A549 (cell line): ENCODE results near the gene IL5. TPM values are rescaled to one million over a fixed set of nuclear protein-coding genes. Genes with fewer than 3 reads are reported as not detected.
"Not testable (repeated sequence)": the region's sequence is repeated elsewhere in the genome, so short reads cannot be mapped to it uniquely, and the experiment has no call there.

Source experiments
- ATAC-seq, 2 experiments: fragments of 200-7000 bp in 1 of 2; fragments of >200 bp in 1 of 2; cut with Nextera tagmentation in 1 of 2; cut with Tn5 transposase in 1 of 2; 3 replicates each; pipeline versions ENCODE4 v1.8.0 to v1.9.1; 2018 to 2020; ENCODE audit warnings: mild to moderate bottlenecking in 1 of 2, moderate library complexity in 1 of 2
- CTCF ChIA-PET: fragments of 300-600 bp; sonication (Branson Sonifier 250); formaldehyde crosslinking; extraction: SDS; loops from one replicate; lab custom pipeline; 2021; ENCODE audit warnings: antibody characterized with exemption, inconsistent platforms; lab: Yijun Ruan, JAX
- POLR2A ChIA-PET: fragments of 350-600 bp; formaldehyde crosslinking; extraction: SDS; loops from one replicate; lab custom pipeline; 2021; ENCODE audit warnings: antibody characterized with exemption, inconsistent platforms; lab: Yijun Ruan, JAX
- DNase-seq, 2 experiments: peaks; one replicate each; pipeline versions ENCODE4 v3.0.0 to v3.0.0-alpha.2; 2011 to 2016; ENCODE audit warnings: low read depth in 1 of 2, low spot score in 1 of 2
- FAIRE-seq: peaks from 2 replicates; lab custom pipeline; 2011; peaks lifted over from hg19 to GRCh38; lab: Jason Lieb, UNC
- H3K27ac ChIP-seq, 2 experiments: fragments of >200 bp; sonication (Bioruptor Twin); formaldehyde crosslinking; 3 replicates each; pipeline ENCODE4 v1.5.1; 2016 to 2017
- H3K4me1 ChIP-seq: fragments of >200 bp; sonication (Bioruptor Twin); formaldehyde crosslinking; 3 replicates; pipeline ENCODE4 v1.6.1; 2016
- H3K4me2 ChIP-seq: fragments of >200 bp; sonication (Bioruptor Twin); formaldehyde crosslinking; 3 replicates; pipeline ENCODE4 v1.6.1; 2016
- H3K4me3 ChIP-seq: fragments of >200 bp; sonication (Bioruptor Twin); formaldehyde crosslinking; 3 replicates; pipeline ENCODE4 v1.5.1; 2016
- H3K9me3 ChIP-seq: fragments of >200 bp; sonication (Bioruptor Twin); formaldehyde crosslinking; 3 replicates; pipeline ENCODE4 v1.6.1; 2016
- BHLHE40 ChIP-seq: IDR thresholded peaks from 2 replicates; pipeline ENCODE4 v1.6.1; 2012; ENCODE audit warnings: low read depth, low read length, inconsistent platforms
- CBX8 ChIP-seq: fragments of 200-600 bp; sonication (generic); IDR thresholded peaks from 2 replicates; pipeline ENCODE4 v1.6.1; 2016
- E2F6 ChIP-seq: IDR thresholded peaks from 2 replicates; pipeline ENCODE4 v1.6.1; 2012; ENCODE audit warnings: low read depth, borderline replicate concordance
- GATA3 ChIP-seq: IDR thresholded peaks from 2 replicates; pipeline ENCODE4 v1.6.1; 2012; ENCODE audit warnings: borderline replicate concordance
- HDAC2 ChIP-seq: fragments of 200-600 bp; sonication (generic); IDR thresholded peaks from 2 replicates; pipeline ENCODE4 v1.6.1; 2016
- HEYL ChIP-seq: fragments of 250-450 bp; sonication (Bioruptor Pico); IDR thresholded peaks from 2 replicates; pipeline ENCODE4 v1.8.0; 2021; ENCODE audit warnings: mild to moderate bottlenecking, moderate library complexity
- MAFK ChIP-seq: fragments of 450-650 bp; IDR thresholded peaks from 2 replicates; pipeline ENCODE4 v1.6.1; 2014; ENCODE audit not compliant: partially characterized antibody
- MAZ ChIP-seq: fragments of 150-350 bp; IDR thresholded peaks from 2 replicates; pipeline ENCODE4 v1.6.1; 2014; ENCODE audit warnings: antibody characterized with exemption, low read depth, low read length, borderline replicate concordance
- RAD21 ChIP-seq, 2 experiments: fragments of >200 bp in 1 of 2; sonication (Bioruptor Twin) in 1 of 2; formaldehyde crosslinking in 1 of 2; IDR thresholded peaks in 1 of 2; conservative IDR thresholded peaks in 1 of 2; 2 replicates in 1 of 2; 3 replicates in 1 of 2; pipeline ENCODE4 v1.6.1; 2012 to 2018; ENCODE audit warnings: inconsistent platforms in 1 of 2
- RARB ChIP-seq: fragments of 250-450 bp; sonication (Bioruptor Pico); IDR thresholded peaks from 2 replicates; pipeline ENCODE4 v1.8.0; 2021; ENCODE audit warnings: mild to moderate bottlenecking, moderate library complexity
- RNF2 ChIP-seq: fragments of 200-600 bp; sonication (generic); IDR thresholded peaks from 2 replicates; pipeline ENCODE4 v1.6.1; 2016; ENCODE audit warnings: low read depth, mild to moderate bottlenecking, antibody characterized with exemption, moderate library complexity, borderline replicate concordance
- SMC3 ChIP-seq: fragments of >200 bp; sonication (Bioruptor Twin); formaldehyde crosslinking; IDR thresholded peaks from 3 replicates; pipeline ENCODE4 v1.6.1; 2018; ENCODE audit warnings: inconsistent platforms
- TFCP2L1 ChIP-seq: fragments of 250-450 bp; sonication (Bioruptor Pico); IDR thresholded peaks from 2 replicates; pipeline ENCODE4 v1.5.0; 2021; ENCODE audit warnings: mild to moderate bottlenecking
- ZFP36 ChIP-seq: fragments of 450-650 bp; IDR thresholded peaks from 2 replicates; pipeline ENCODE4 v1.6.1; 2014; ENCODE audit warnings: borderline replicate concordance; ENCODE audit not compliant: partially characterized antibody
- WGBS: methylation state at CpG from one replicate; pipeline ENCODE4 v1.1.6; 2017; ENCODE audit errors: missing lambda C conversion rate; 5-methylcytosine and 5-hydroxymethylcytosine counted together
- polyA plus RNA-seq, 4 experiments: library from polyadenylated mRNA; depleted of rRNA in 3 of 4; stranded (reverse); fragments of >200 nt; fragmentation: RNase III in 1 of 4; extraction: RNeasy Plus Mini Kit Qiagen cat#74134 plus additional on column Dnase treatment in 1 of 4; gene quantifications; 2 replicates in 3 of 4; 3 replicates in 1 of 4; pipeline ENCODE4 v1.2.3, GENCODE V29; 2011 to 2017
- TF ChIP-seq, protein P1 (sequence below): fragments of >200 bp; sonication (Bioruptor Twin); formaldehyde crosslinking; IDR thresholded peaks from 3 replicates; pipeline ENCODE4 v1.5.1; 2016

Gene IL5
- polyA plus RNA-seq, 2 of the 4 experiments (the other 2 are of a cell fraction): not detected

- ChIA-PET CTCF (no interaction called here), POLR2A (no interaction called here)
- no peak overlapping the region for H3K4me2 ChIP-seq
- H3K4me3 ChIP-seq: no peak overlapping the region
- H3K27ac ChIP-seq: no peak overlapping the region
- ATAC-seq (no peak), FAIRE-seq (no peak), DNase-seq (no peak)
- H3K9me3 ChIP-seq: no peaks in the 10 kb centered on the region
- H3K4me1 ChIP-seq: peaks cover 10% of the 10 kb centered on the region; the same call in 1 of the 3 replicates
- TF ChIP-seq ZFP36: no peak
- TF ChIP-seq E2F6: no peak
- TF ChIP-seq, all 56 proteins: peak for 0
These were observed 42.7 kb upstream of the IL5 start for GRCh38 chr5:132586063-132586462.

DNA sequence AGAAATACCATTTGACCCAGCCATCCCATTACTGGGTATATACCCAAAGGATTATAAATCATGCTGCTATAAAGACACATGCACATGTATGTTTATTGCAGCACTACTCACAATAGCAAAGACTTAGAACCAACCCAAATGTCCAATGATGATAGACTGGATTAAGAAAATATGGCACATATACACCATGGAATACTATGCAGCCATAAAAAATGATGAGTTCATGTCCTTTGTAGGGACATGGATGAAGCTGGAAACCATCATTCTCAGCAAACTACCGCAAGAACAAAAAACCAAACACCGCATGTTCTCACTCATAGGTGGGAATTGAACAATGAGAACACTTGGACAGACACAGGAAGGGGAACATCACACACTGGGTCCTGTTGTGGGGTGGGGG, 41.2 kb upstream of the IL5 start:
- H3K4me2 ChIP-seq, H3K4me1 ChIP-seq, DNase-seq, H3K4me3 ChIP-seq, CTCF ChIA-PET, H3K9me3 ChIP-seq, FAIRE-seq, POLR2A ChIA-PET, H3K27ac ChIP-seq, ATAC-seq: not testable (repeated sequence)
- WGBS: 100% methylated on average over 2 of the region's 2 CpGs

- no peak overlapping the region for H3K27ac ChIP-seq
- no peaks in the 10 kb centered on the region for H3K9me3 ChIP-seq
- no peak for FAIRE-seq
- no peak overlapping the region for H3K4me3 ChIP-seq
- POLR2A ChIA-PET: no interaction called here
- CTCF ChIA-PET: interaction anchor here (1.1 kb wide), 1 partner anchor 153 kb away, joined by 3 read pairs; no protein-coding TSS in a partner anchor
- TF ChIP-seq BHLHE40 (no peak), RNF2 (no peak), CBX8 (no peak), HDAC2 (no peak), GATA3 (no peak), ZFP36 (no peak), RAD21 (conservative IDR thresholded peaks at IDR 0.05 in 1 of 2, IDR thresholded peaks at IDR 0.05 in 1 of 2) (no peak), HEYL (CRISPR knock-in tag) (no peak), TFCP2L1 (CRISPR knock-in tag) (no peak), SMC3 (no peak), RARB (no peak), MAZ (no peak)
- TF ChIP-seq, protein P1, sequence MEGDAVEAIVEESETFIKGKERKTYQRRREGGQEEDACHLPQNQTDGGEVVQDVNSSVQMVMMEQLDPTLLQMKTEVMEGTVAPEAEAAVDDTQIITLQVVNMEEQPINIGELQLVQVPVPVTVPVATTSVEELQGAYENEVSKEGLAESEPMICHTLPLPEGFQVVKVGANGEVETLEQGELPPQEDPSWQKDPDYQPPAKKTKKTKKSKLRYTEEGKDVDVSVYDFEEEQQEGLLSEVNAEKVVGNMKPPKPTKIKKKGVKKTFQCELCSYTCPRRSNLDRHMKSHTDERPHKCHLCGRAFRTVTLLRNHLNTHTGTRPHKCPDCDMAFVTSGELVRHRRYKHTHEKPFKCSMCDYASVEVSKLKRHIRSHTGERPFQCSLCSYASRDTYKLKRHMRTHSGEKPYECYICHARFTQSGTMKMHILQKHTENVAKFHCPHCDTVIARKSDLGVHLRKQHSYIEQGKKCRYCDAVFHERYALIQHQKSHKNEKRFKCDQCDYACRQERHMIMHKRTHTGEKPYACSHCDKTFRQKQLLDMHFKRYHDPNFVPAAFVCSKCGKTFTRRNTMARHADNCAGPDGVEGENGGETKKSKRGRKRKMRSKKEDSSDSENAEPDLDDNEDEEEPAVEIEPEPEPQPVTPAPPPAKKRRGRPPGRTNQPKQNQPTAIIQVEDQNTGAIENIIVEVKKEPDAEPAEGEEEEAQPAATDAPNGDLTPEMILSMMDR: no peak
- 95% methylated on average over 1 of the region's 1 CpG for WGBS
- no peak overlapping the region for H3K4me2 ChIP-seq
- no peaks in the 10 kb centered on the region for H3K4me1 ChIP-seq
- no peak for DNase-seq
- no peak for ATAC-seq
These were observed 32.8 kb upstream of the IL5 start for GRCh38 chr5:132576123-132576522.

GRCh38 chr5:132566657-132567056, 23.3 kb upstream of the IL5 start:
- H3K4me3 ChIP-seq: no peak overlapping the region
- ATAC-seq (no peak), DNase-seq (no peak), FAIRE-seq (no peak)
- no peak for TF ChIP-seq MAFK
- no peak for TF ChIP-seq MAZ
- H3K27ac ChIP-seq: no peak overlapping the region
- no peaks in the 10 kb centered on the region for H3K4me1 ChIP-seq
- 97% methylated on average over 1 of the region's 1 CpG for WGBS
- ChIA-PET CTCF (interaction anchor here (1.1 to 2.0 kb wide), 2 partner anchors 40 kb away, joined by 3 to 9 read pairs; no protein-coding TSS in a partner anchor), POLR2A (no interaction called here)
- H3K9me3 ChIP-seq: no peaks in the 10 kb centered on the region
- H3K4me2 ChIP-seq: no peak overlapping the region

- H3K4me3 ChIP-seq, FAIRE-seq, H3K27ac ChIP-seq, H3K4me2 ChIP-seq, CTCF ChIA-PET, H3K4me1 ChIP-seq, ATAC-seq, H3K9me3 ChIP-seq, DNase-seq, POLR2A ChIA-PET: not testable (repeated sequence)
- WGBS: 97% methylated on average over 2 of the region's 2 CpGs
These were observed 21.2 kb upstream of the IL5 start for GRCh38 chr5:132564555-132564954.
